ENCODE measurements around the gene INIP.
"Not testable (repeated sequence)": the region's sequence is repeated elsewhere in the genome, so short reads cannot be mapped to it uniquely, and the experiment has no call there.

DNA sequence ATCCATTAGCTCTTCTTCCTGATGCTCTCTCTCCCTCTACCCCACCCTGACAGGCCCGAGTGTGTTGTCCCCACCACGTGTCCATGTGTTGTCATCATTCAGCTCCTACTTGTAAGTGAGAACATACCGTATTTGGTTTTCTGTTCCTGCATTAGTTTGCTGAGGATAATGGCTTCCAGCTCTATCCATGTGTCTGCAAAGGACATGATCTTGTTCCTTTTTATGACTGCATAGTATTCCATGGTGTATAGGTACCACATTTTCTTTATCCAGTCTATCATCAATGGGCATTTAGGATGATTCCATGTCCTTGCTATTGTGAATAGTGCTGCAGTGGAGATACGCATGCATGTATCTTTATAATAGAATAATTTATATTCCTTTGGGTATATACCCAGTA lies 44.7 kb downstream of the INIP start:
- TF ChIP-seq CTCF (conservative IDR thresholded peaks at IDR 0.05; ENCODE audit: low read depth in 2 of 2); POLR2AphosphoS5 (IDR thresholded peaks at IDR 0.05; ENCODE audit: low read depth); EZH2phosphoT487 (IDR thresholded peaks at IDR 0.05; ENCODE audit: unreplicated experiment); ETS1 (IDR thresholded peaks at IDR 0.05); ZNF114 (CRISPR knock-in tag; IDR thresholded peaks at IDR 0.05); JUNB (IDR thresholded peaks at IDR 0.05; ENCODE audit: unreplicated experiment); EZH2 (IDR thresholded peaks at IDR 0.05; ENCODE audit: low read depth, unreplicated experiment); ZNF331 (CRISPR knock-in tag; IDR thresholded peaks at IDR 0.05; ENCODE audit: low read depth); CREB1 (CRISPR knock-in tag; IDR thresholded peaks at IDR 0.05; ENCODE audit: low read depth): not testable (repeated sequence)
- TF ChIP-seq, protein P1, sequence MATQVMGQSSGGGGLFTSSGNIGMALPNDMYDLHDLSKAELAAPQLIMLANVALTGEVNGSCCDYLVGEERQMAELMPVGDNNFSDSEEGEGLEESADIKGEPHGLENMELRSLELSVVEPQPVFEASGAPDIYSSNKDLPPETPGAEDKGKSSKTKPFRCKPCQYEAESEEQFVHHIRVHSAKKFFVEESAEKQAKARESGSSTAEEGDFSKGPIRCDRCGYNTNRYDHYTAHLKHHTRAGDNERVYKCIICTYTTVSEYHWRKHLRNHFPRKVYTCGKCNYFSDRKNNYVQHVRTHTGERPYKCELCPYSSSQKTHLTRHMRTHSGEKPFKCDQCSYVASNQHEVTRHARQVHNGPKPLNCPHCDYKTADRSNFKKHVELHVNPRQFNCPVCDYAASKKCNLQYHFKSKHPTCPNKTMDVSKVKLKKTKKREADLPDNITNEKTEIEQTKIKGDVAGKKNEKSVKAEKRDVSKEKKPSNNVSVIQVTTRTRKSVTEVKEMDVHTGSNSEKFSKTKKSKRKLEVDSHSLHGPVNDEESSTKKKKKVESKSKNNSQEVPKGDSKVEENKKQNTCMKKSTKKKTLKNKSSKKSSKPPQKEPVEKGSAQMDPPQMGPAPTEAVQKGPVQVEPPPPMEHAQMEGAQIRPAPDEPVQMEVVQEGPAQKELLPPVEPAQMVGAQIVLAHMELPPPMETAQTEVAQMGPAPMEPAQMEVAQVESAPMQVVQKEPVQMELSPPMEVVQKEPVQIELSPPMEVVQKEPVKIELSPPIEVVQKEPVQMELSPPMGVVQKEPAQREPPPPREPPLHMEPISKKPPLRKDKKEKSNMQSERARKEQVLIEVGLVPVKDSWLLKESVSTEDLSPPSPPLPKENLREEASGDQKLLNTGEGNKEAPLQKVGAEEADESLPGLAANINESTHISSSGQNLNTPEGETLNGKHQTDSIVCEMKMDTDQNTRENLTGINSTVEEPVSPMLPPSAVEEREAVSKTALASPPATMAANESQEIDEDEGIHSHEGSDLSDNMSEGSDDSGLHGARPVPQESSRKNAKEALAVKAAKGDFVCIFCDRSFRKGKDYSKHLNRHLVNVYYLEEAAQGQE (IDR thresholded peaks at IDR 0.05; ENCODE audit: unreplicated experiment): not testable (repeated sequence)

All from GM23338 (cell line).